Aorta (tissue), 5 donors: ENCODE measurements around the gene HMGCR. TPM values are rescaled to one million over a fixed set of nuclear protein-coding genes. Genes with fewer than 3 reads are reported as not detected.
"Not testable (repeated sequence)": the region's sequence is repeated elsewhere in the genome, so short reads cannot be mapped to it uniquely, and the experiment has no call there.

Experiments used
- ATAC-seq: fragments of 200-7000 bp; cut with Tn5 transposase; one replicate; pipeline ENCODE4 v1.9.1; 2022; ENCODE audit warnings: moderate library complexity; ENCODE audit not compliant: low FRiP score
- DNase-seq, 2 donors: peaks; one replicate each; pipeline ENCODE4 v3.0.0-alpha.2; 2020
- H3K27ac ChIP-seq, 2 donors: one replicate each; pipeline ENCODE4 v1.5.1; 2013; ENCODE audit warnings: low read length in 2 of 2, mild to moderate bottlenecking in 2 of 2, moderate library complexity in 2 of 2, control low read depth in 1 of 2, inconsistent platforms in 1 of 2, low read depth in 1 of 2
- H3K27me3 ChIP-seq, 2 donors: one replicate each; pipeline ENCODE4 v1.6.1; 2013; ENCODE audit warnings: control low read depth in 1 of 2, low read length in 1 of 2, mild to moderate bottlenecking in 1 of 2, moderate library complexity in 1 of 2; ENCODE audit not compliant: insufficient read depth in 2 of 2, control insufficient read depth in 1 of 2
- H3K36me3 ChIP-seq, 2 donors: one replicate each; pipeline ENCODE4 v1.6.1; 2013; ENCODE audit warnings: control low read depth in 1 of 2, low read length in 1 of 2, mild to moderate bottlenecking in 1 of 2; ENCODE audit not compliant: insufficient read depth in 2 of 2, control insufficient read depth in 1 of 2
- H3K4me1 ChIP-seq, 2 donors: one replicate each; pipeline ENCODE4 v1.6.1; 2013; ENCODE audit warnings: low read length in 2 of 2, control low read depth in 1 of 2, mild to moderate bottlenecking in 1 of 2, moderate library complexity in 1 of 2; ENCODE audit not compliant: insufficient read depth in 2 of 2, control insufficient read depth in 1 of 2
- H3K4me3 ChIP-seq, 2 donors: one replicate each; pipeline ENCODE4 v1.5.1; 2013; ENCODE audit warnings: low read length in 2 of 2, control low read depth in 1 of 2, mild to moderate bottlenecking in 1 of 2
- H3K9me3 ChIP-seq: one replicate; pipeline ENCODE4 v1.6.1; 2013; ENCODE audit warnings: mild to moderate bottlenecking, low read length; ENCODE audit not compliant: control insufficient read depth
- WGBS, 2 donors: extraction: QIAGEN DNeasy Blood & Tissue Kit; methylation state at CpG; one replicate each; pipeline ENCODE4 v1.1.7; 2013; 5-methylcytosine and 5-hydroxymethylcytosine counted together
- intact Hi-C, 2 donors: fragments of 100-400 bp; cut with DNase I; formaldehyde crosslinking; loops; one replicate each; pipeline versions ENCODE4 v1.14.2 to v1.15.0; 2022
- long read RNA-seq, 2 donors: library from polyadenylated mRNA; unstranded; transcript quantifications; one replicate each; pipeline ENCODE4 v2.0.0, GENCODE V29; 2020 to 2021
- polyA plus RNA-seq, 2 donors: library from polyadenylated mRNA; stranded (reverse); fragments of 200-250 nt; gene quantifications; one replicate each; pipeline ENCODE4 v1.2.3, GENCODE V29; 2013
- total RNA-seq, 2 donors: library from RNA; stranded (reverse); fragmentation: NEBNext Ultra II Directional; extraction: Animal tissue kit (Norgen Biotek cat#: 25700); gene quantifications; one replicate each; pipeline ENCODE4 v1.2.1, GENCODE V29; 2021
- donor health status: healthy with polysubstance abuse.
- donor health status: Bipolar disorder and iron deficiency.
- donor health status: DM: no; HTN: no; CAD: no.
- donor health status: DM: no; HTN: no; CAD: no.
- donor health status: DM: yes; HTN: yes; CAD: no.

HMGCR gene
- total RNA-seq (10 to 100 TPM; 17.8 to 36.1 TPM), polyA plus RNA-seq (1 to 10 TPM; 4.5 to 8.7 TPM)
- long read RNA-seq, donor 1, full-length matches to known transcripts: 1 of 4 reads
- long read RNA-seq, donor 1, partial matches to known transcripts: 2 of 4 reads
- long read RNA-seq, donor 1, other reads (novel, unspliced or antisense): 1 of 4 reads
- long read RNA-seq, donor 2, full-length matches to known transcripts: 4 of 8 reads
- long read RNA-seq, donor 2, partial matches to known transcripts: 2 of 8 reads
- long read RNA-seq, donor 2, other reads (novel, unspliced or antisense): 2 of 8 reads

DNA sequence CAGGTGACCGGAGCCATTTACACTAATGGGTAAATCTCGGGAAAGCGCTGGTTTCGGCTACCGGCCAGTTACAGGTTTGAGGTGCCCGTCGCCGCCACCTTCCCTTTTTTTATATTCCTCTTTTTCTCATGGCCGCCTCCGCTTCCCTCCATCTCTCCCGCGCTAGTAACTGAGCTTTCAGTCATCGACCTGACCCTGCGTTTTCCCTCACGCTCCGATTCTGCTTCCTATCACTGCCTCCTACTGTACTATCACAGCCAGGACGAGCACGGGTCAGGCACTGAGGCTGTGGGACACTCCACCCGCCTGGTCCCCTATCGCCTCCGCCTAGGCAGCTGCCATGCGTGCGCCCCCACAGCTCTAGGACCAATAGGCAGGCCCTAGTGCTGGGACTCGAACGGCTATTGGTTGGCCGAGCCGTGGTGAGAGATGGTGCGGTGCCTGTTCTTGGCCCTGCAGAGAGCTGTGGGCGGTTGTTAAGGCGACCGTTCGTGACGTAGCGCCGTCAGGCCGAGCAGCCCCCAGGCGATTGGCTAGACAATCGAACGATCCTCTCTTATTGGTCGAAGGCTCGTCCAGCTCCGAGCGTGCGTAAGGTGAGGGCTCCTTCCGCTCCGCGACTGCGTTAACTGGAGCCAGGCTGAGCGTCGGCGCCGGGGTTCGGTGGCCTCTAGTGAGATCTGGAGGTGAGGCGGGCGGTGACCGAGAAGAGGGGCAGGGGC, at the start of gene HMGCR:
Gene HMGCR, plus strand, starts transcription at position 606 of the 722 bp plus-strand sequence. CDS start 5,386 bp downstream, outside the sequence.
- DNase-seq (peak; percentile 99), ATAC-seq (peak; percentile 99)
- H3K4me1 ChIP-seq: no peaks in the 10 kb centered on the region
- H3K36me3 ChIP-seq: no peaks in the 10 kb centered on the region
- no peaks in the 10 kb centered on the region for H3K27me3 ChIP-seq
- H3K4me3 ChIP-seq: peak within 1 kb of the TSS; percentile 75 to 99
- H3K27ac ChIP-seq: peak within 1 kb of the TSS in 1 of 2 donors; percentile 82
- WGBS, 2 donors: 0% methylated on average over 56 of the region's 56 CpGs
- no peaks in the 10 kb centered on the region for H3K9me3 ChIP-seq
- intact Hi-C loops: loop anchor here (2.0 to 10.0 kb wide), 8 partner anchors 99 to 572 kb away; partner anchors contain the start of genes ANKRD31 (in 2 of the 2), GFM2 (in 2 of the 2), NSA2 (in 2 of the 2) and CERT1 (in 1 of the 2)

DNA sequence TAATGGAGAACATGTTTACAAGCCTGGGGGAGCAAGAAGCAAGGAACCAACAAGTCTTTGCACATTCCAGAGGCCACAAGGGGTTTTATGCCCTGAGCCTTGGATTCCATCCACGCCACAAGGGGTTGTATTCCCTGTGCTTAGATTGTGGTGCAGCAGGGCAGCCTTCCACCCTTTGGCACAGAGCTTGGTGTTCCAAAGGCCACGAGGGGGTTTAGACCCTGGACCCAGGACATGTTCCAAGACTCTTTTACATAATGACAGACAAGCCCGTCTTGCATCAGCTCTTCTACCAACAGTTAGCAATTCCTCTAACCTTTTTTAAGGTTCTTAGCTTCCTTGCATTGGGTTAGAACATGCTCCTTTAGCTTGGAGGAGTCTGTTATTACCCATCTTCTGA, 45.2 kb upstream of the HMGCR start:
- H3K9me3 ChIP-seq, H3K36me3 ChIP-seq, DNase-seq, H3K27ac ChIP-seq, H3K4me3 ChIP-seq, H3K27me3 ChIP-seq, intact Hi-C loops, ATAC-seq, H3K4me1 ChIP-seq: not testable (repeated sequence)
- 76 to 81% methylated on average over 3 of the region's 3 CpGs for WGBS, 2 donors

DNA sequence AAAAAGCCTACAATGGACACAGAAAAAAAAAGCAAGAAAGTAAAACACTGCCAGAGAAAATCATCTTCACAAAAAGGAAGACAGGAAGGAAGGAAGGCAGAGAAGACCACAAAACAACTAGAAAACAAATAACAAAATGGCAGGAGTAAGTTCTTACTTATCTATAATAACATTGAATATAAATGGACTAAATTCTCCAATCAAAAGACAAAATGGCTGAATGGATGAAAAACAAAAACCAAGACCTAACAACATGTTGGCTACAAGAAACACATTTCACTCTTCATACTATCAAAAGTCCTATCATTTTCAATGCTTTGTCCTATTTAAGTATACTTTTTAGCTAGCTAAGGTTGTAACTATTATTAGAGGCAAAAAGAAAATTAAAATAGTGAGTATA, 36.9 kb upstream of the HMGCR start:
- no peak for ATAC-seq
- intact Hi-C loops: no loop called here
- no peaks in the 10 kb centered on the region for H3K36me3 ChIP-seq
- H3K27ac ChIP-seq: no peak overlapping the region
- DNase-seq: no peak
- no peaks in the 10 kb centered on the region for H3K27me3 ChIP-seq
- H3K4me3 ChIP-seq: no peak overlapping the region
- H3K9me3 ChIP-seq: no peaks in the 10 kb centered on the region
- no peaks in the 10 kb centered on the region for H3K4me1 ChIP-seq

DNA sequence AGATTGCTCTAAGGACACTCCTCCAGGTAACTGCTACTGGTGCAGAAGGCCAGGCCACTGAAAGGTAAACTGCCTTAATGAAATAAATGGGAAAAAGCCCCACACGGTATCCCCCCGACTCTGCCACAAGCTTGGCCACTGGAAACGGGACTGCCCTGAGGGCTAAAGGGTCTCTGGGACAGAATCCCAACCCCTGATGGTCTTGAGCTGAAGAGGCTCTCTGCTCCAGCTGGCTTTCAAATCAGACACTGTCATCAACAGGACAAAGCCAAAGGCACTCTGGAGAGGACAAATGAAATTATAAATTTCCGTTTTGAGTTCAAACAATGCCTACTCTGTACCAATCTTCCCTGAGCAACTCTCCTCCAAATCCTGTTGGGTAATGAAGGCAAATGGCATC, 33.6 kb upstream of the HMGCR start:
- no peaks in the 10 kb centered on the region for H3K27me3 ChIP-seq
- no peaks in the 10 kb centered on the region for H3K4me1 ChIP-seq
- DNase-seq (no peak), ATAC-seq (no peak)
- 80 to 81% methylated on average over 4 of the region's 4 CpGs for WGBS, 2 donors
- H3K4me3 ChIP-seq: no peak overlapping the region
- no peak overlapping the region for H3K27ac ChIP-seq
- H3K36me3 ChIP-seq: no peaks in the 10 kb centered on the region
- H3K9me3 ChIP-seq: no peaks in the 10 kb centered on the region
- intact Hi-C loops: no loop called here

DNA sequence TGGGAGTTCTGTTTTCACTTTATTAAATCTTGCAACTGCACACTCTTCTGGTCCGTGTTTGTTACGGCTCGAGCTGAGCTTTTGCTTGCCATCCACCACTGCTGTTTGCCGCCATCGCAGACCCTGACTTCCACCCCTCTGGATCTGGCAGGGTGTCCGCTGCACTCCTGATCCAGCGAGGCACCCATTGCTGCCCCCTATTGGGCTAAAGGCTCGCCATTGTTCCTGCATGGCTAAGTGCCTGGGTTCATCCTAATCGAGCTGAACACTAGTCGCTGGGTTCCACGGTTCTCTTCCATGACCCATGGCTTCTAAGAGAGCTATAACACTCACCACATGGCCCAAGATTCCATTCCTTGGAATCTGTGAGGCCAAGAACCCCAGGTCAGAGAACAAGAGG, 32.5 kb upstream of the HMGCR start:
- DNase-seq, H3K4me1 ChIP-seq, H3K27me3 ChIP-seq, H3K4me3 ChIP-seq, ATAC-seq, H3K27ac ChIP-seq, H3K36me3 ChIP-seq, intact Hi-C loops, H3K9me3 ChIP-seq: not testable (repeated sequence)
- WGBS, 2 donors: 85 to 88% methylated on average over 11 of the region's 11 CpGs

DNA sequence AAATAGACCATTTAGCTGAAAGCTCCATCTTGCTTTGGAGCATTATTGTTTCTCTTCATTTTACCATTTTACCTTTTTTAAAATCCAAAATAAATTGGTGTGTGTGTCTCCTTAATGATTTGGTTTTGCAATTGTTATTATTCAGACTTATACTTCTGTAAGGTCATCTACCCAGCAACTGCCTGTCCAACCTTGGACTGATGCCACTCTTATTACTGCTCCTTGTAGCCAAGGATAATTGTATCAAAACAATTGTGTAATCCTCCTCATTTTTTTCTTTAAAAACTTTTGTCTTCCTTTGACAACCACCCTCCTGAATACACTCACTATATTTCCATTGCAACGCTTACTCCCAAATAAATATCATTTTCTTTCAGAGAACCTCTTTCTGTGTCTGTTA, 30.3 kb upstream of the HMGCR start:
- Histone ChIP-seq H3K27ac (no peak overlapping the region), H3K27me3 (no peaks in the 10 kb centered on the region), H3K4me3 (no peak overlapping the region), H3K36me3 (no peaks in the 10 kb centered on the region), H3K4me1 (no peaks in the 10 kb centered on the region), H3K9me3 (no peaks in the 10 kb centered on the region)
- ATAC-seq (no peak), DNase-seq (no peak)
- WGBS, 2 donors: 93 to 98% methylated on average over 1 of the region's 1 CpG
- intact Hi-C loops: no loop called here

DNA sequence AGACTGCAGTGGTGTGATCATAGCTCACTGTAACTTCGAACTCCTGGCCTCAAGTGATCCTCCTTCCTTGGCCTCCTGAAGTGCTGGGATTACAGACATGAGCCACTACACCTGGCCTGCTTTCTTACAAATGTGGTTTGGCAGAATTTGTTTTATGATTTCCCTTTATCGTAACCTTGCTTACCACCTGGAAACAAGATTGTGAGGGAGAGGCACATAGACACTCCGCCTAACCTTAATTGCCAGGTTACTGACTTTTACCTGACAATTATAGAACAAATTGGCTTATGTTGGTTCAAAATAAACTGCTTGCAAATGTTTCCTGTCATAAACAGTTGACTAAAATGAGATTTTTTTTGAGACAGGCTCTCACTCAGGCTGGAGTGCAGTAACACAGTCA, 26.8 kb upstream of the HMGCR start:
- DNase-seq (no peak), ATAC-seq (no peak)
- Histone ChIP-seq H3K4me3 (no peak overlapping the region), H3K27me3 (no peaks in the 10 kb centered on the region), H3K27ac (no peak overlapping the region), H3K9me3 (no peaks in the 10 kb centered on the region), H3K36me3 (no peaks in the 10 kb centered on the region), H3K4me1 (no peaks in the 10 kb centered on the region)
- intact Hi-C loops: loop anchor here in 1 of 2 donors (5.0 kb wide), 1 partner anchor 353 kb away; no protein-coding TSS in a partner anchor
- 93% methylated on average over 3 of the region's 3 CpGs for WGBS, 2 donors

DNA sequence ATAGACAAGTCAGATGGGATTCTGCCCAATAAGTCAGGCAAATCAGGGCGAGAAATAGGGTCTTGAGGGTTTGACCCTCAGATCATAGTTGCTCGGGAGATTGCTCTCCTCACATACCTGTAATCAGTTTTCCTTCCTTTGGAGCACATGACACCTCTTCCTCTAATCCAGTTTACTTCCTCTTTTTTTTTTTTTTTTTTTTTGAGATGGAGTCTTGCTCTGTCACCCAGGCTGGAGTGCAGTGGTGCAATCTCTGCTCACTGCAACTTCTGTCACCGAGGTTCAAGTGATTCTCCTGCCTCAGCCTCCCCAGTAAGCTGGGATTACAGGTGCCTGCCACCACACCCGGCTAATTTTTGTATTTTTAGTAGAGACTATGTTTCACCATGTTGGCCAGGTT, 17.9 kb upstream of the HMGCR start:
- H3K36me3 ChIP-seq, H3K4me3 ChIP-seq, ATAC-seq, H3K9me3 ChIP-seq, H3K27me3 ChIP-seq, DNase-seq, H3K4me1 ChIP-seq, intact Hi-C loops, H3K27ac ChIP-seq: not testable (repeated sequence)
- 92 to 95% methylated on average over 4 of the region's 4 CpGs for WGBS, 2 donors

DNA sequence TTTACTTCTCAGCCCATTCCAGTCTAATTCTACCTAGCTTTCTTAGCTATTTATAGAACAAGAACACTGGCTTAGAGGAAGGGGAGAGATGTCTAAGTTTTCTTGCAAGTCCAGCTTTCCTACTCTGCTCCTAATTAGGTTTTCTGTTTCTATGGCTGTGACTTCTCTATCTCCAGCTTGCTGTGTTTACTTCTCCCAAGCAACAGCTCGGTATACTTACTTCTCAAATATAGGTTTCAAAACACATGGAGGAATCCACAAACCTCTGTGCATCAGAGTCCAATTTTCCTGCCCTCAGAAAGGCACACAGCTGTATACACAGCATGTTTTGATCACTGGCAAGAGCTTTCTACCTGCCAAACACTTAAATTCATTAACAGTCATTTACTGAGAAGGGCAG, 17.4 kb upstream of the HMGCR start:
- ATAC-seq: no peak
- no peak overlapping the region for H3K4me3 ChIP-seq
- intact Hi-C loops: no loop called here
- H3K9me3 ChIP-seq: no peaks in the 10 kb centered on the region
- 58% methylated on average over 1 of the region's 1 CpG for WGBS, 2 donors
- no peaks in the 10 kb centered on the region for H3K27me3 ChIP-seq
- DNase-seq: no peak
- H3K27ac ChIP-seq: no peak overlapping the region
- H3K4me1 ChIP-seq: no peaks in the 10 kb centered on the region
- no peaks in the 10 kb centered on the region for H3K36me3 ChIP-seq
